Loucy (cell line): ENCODE measurements around the gene FSD1L.

Experiments
- H2AFZ ChIP-seq: fragments of 200-600 bp; sonication (generic); 2 replicates; pipeline ENCODE4 v1.6.0; 2016; ENCODE audit warnings: antibody characterized with exemption, mild to moderate bottlenecking, low read length, moderate library complexity
- H3F3A ChIP-seq: fragments of 200-600 bp; 2 replicates; pipeline ENCODE4 v1.6.0; 2016; ENCODE audit warnings: antibody characterized with exemption, low read depth, mild to moderate bottlenecking
- H3K27me3 ChIP-seq: fragments of 200-600 bp; sonication (generic); 2 replicates; pipeline ENCODE4 v1.6.1; 2014; ENCODE audit warnings: low read length, mild to moderate bottlenecking; ENCODE audit not compliant: insufficient read depth, poor library complexity, severe bottlenecking
- H3K36me3 ChIP-seq: fragments of 200-600 bp; sonication (generic); 2 replicates; pipeline ENCODE4 v1.6.1; 2016; ENCODE audit warnings: low read length; ENCODE audit not compliant: insufficient read depth
- H3K4me1 ChIP-seq: fragments of 200-600 bp; sonication (generic); 2 replicates; pipeline ENCODE4 v1.5.1; 2014; ENCODE audit warnings: low read length, mild to moderate bottlenecking; ENCODE audit not compliant: insufficient read depth, poor library complexity, severe bottlenecking
- H3K4me2 ChIP-seq: fragments of 200-600 bp; sonication (generic); 2 replicates; pipeline ENCODE4 v1.6.0; 2014; ENCODE audit warnings: antibody characterized with exemption, low read length, low read depth, mild to moderate bottlenecking; ENCODE audit not compliant: poor library complexity, severe bottlenecking
- H3K4me3 ChIP-seq: fragments of 200-600 bp; sonication (generic); 2 replicates; pipeline ENCODE4 v1.5.1; 2014; ENCODE audit warnings: low read length, mild to moderate bottlenecking, mixed read lengths; ENCODE audit not compliant: poor library complexity, severe bottlenecking
- H3K79me2 ChIP-seq: fragments of 200-600 bp; sonication (generic); 2 replicates; pipeline ENCODE4 v1.6.1; 2014; ENCODE audit warnings: low read length; ENCODE audit not compliant: insufficient read depth
- H3K9ac ChIP-seq: fragments of 200-600 bp; sonication (generic); 2 replicates; pipeline ENCODE4 v1.6.0; 2014; ENCODE audit warnings: mild to moderate bottlenecking, low read depth, low read length, moderate library complexity; ENCODE audit not compliant: poor library complexity, severe bottlenecking
- H3K9me2 ChIP-seq: fragments of 200-600 bp; sonication (generic); replicated peaks from 2 replicates; pipeline ENCODE4 v1.6.1; 2016; ENCODE audit warnings: low read depth, low read length, mixed read lengths
- H3K9me3 ChIP-seq: fragments of 200-600 bp; sonication (generic); 2 replicates; pipeline ENCODE4 v1.6.1; 2014; ENCODE audit warnings: mild to moderate bottlenecking, antibody characterized with exemption, low read length, low read depth; ENCODE audit not compliant: insufficient read depth
- H4K20me1 ChIP-seq: fragments of 200-600 bp; sonication (generic); 2 replicates; pipeline ENCODE4 v1.6.0; 2014; ENCODE audit warnings: antibody characterized with exemption, low read length, mild to moderate bottlenecking; ENCODE audit not compliant: insufficient read depth, poor library complexity, severe bottlenecking
- EZH2phosphoT487 ChIP-seq: fragments of 200-600 bp; IDR thresholded peaks from 2 replicates; pipeline ENCODE4 v1.6.1; 2018; ENCODE audit warnings: antibody characterized with exemption, mild to moderate bottlenecking, moderate library complexity, borderline replicate concordance
- TF ChIP-seq, protein P1 (sequence below): fragments of 200-600 bp; sonication (generic); conservative IDR thresholded peaks from 2 replicates; pipeline ENCODE4 v1.5.1; 2014; ENCODE audit warnings: mild to moderate bottlenecking, antibody characterized with exemption, low read length

FSD1L gene

GRCh38 chr9:105447386-105447813 lies 434 bp upstream of the FSD1L start:
- no peaks in the 10 kb centered on the region for H3K9me2 ChIP-seq
- H2AFZ ChIP-seq = peak overlapping the region; percentile 94
- no peaks in the 10 kb centered on the region for H4K20me1 ChIP-seq
- H3K27me3 ChIP-seq = no peaks in the 10 kb centered on the region
- TF ChIP-seq, protein P1, sequence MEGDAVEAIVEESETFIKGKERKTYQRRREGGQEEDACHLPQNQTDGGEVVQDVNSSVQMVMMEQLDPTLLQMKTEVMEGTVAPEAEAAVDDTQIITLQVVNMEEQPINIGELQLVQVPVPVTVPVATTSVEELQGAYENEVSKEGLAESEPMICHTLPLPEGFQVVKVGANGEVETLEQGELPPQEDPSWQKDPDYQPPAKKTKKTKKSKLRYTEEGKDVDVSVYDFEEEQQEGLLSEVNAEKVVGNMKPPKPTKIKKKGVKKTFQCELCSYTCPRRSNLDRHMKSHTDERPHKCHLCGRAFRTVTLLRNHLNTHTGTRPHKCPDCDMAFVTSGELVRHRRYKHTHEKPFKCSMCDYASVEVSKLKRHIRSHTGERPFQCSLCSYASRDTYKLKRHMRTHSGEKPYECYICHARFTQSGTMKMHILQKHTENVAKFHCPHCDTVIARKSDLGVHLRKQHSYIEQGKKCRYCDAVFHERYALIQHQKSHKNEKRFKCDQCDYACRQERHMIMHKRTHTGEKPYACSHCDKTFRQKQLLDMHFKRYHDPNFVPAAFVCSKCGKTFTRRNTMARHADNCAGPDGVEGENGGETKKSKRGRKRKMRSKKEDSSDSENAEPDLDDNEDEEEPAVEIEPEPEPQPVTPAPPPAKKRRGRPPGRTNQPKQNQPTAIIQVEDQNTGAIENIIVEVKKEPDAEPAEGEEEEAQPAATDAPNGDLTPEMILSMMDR = no peak
- no peak for TF ChIP-seq EZH2phosphoT487
- H3K9ac ChIP-seq = peak overlapping the region; percentile 69
- no peaks in the 10 kb centered on the region for H3F3A ChIP-seq
- H3K36me3 ChIP-seq = no peaks in the 10 kb centered on the region
- peaks cover 24% of the 10 kb centered on the region for H3K4me1 ChIP-seq
- peak overlapping the region; percentile 78 for H3K4me3 ChIP-seq
- H3K9me3 ChIP-seq = no peaks in the 10 kb centered on the region
- H3K4me2 ChIP-seq = peak overlapping the region; percentile 75
- peaks cover 16% of the 10 kb centered on the region for H3K79me2 ChIP-seq

DNA sequence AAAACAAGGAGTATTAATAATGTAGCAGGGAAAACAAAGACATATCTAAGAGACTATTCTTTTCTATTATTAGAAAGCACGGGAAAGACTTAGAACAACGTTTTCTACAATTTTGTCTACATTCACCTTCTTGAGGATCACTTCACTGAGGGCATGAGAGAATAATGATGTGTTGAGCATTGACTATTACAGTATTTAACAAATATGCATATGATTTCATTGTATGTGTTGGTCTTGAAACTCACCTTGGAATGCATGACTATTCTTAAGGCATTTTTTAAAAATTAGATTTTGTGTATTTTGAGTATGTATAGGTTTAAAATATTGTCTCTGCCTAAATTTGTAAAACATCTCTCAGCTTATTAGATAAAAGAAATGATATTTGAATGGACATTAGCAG lies 1.2 kb downstream of the FSD1L start:
- TF ChIP-seq EZH2phosphoT487 = no peak
- TF ChIP-seq, protein P1 = no peak
- H3F3A ChIP-seq = no peaks in the 10 kb centered on the region
- H3K9me3 ChIP-seq = no peaks in the 10 kb centered on the region
- H3K4me3 ChIP-seq = peak overlapping the region; percentile 78
- H3K9me2 ChIP-seq = no peaks in the 10 kb centered on the region
- no peaks in the 10 kb centered on the region for H3K27me3 ChIP-seq
- H3K79me2 ChIP-seq = peaks cover 16% of the 10 kb centered on the region
- no peaks in the 10 kb centered on the region for H4K20me1 ChIP-seq
- H3K4me1 ChIP-seq = peaks cover 29% of the 10 kb centered on the region
- peak overlapping the region; percentile 69 for H3K9ac ChIP-seq
- H2AFZ ChIP-seq = peak overlapping the region; percentile 94; the same call in 1 of the 2 replicates
- no peaks in the 10 kb centered on the region for H3K36me3 ChIP-seq
- peak overlapping the region; percentile 75 for H3K4me2 ChIP-seq

DNA sequence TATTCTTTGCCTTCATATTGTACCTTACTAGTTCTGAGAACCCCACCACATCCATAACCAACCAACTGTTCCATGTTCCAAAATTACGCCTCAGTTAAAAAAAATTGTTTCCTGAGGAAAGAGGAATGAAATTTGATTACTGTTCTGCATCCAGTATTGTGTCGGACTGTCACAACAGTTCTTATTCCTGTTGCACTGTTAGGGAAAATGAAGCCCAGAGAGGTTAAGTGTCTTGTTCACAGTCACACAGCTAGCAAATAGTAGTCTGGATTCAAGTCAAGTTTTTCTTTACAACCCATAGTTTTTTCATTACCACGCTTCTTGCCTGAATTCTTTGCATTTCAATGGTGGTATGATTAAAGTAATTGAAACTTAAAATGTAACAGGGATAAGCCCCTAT lies 4.4 kb downstream of the FSD1L start:
- Histone ChIP-seq H4K20me1 (no peaks in the 10 kb centered on the region), H3K4me1 (peaks cover 33% of the 10 kb centered on the region), H2AFZ (no peak overlapping the region), H3K4me3 (no peak overlapping the region), H3F3A (no peaks in the 10 kb centered on the region), H3K4me2 (peak overlapping the region; percentile 17), H3K9ac (no peak overlapping the region), H3K79me2 (peaks cover 16% of the 10 kb centered on the region), H3K27me3 (no peaks in the 10 kb centered on the region), H3K9me2 (no peaks in the 10 kb centered on the region), H3K9me3 (peaks cover 1% of the 10 kb centered on the region; the same call in 1 of the 2 replicates), H3K36me3 (no peaks in the 10 kb centered on the region)
- TF ChIP-seq EZH2phosphoT487 = no peak
- TF ChIP-seq, protein P1 = no peak
